CD4-positive, CD25-positive, alpha-beta regulatory T cell (primary cell): Measurements from ENCODE around the gene MIPEP. TPM values are rescaled to one million over a fixed set of nuclear protein-coding genes. Genes with fewer than 3 reads are reported as not detected.

ENCODE experiments used
- ATAC-seq, 2 donors: fragments of 150-1000 bp; cut with Tn5 transposase; one replicate each; pipeline ENCODE4 v1.10.0; 2021; ENCODE audit warnings: low read depth in 2 of 2, moderate number of reproducible peaks in 2 of 2, moderate library complexity in 1 of 2
- DNase-seq, 3 donors: peaks; one replicate each; pipeline versions ENCODE4 v3.0.0 to v3.0.0-alpha.2; 2012 to 2022; ENCODE audit warnings: mixed read lengths in 1 of 3
- H3K27ac ChIP-seq: one replicate; pipeline ENCODE4 v1.7.0; 2013; ENCODE audit warnings: mild to moderate bottlenecking, low read length; ENCODE audit not compliant: insufficient read depth, poor library complexity, severe bottlenecking
- H3K27me3 ChIP-seq: one replicate; pipeline ENCODE4 v1.7.0; 2013; ENCODE audit warnings: low read length; ENCODE audit not compliant: control insufficient read depth, insufficient read depth
- H3K36me3 ChIP-seq: one replicate; pipeline ENCODE4 v1.7.0; 2013; ENCODE audit warnings: mild to moderate bottlenecking, low read length, moderate library complexity; ENCODE audit not compliant: control insufficient read depth, insufficient read depth
- H3K4me1 ChIP-seq: 2 replicates; pipeline ENCODE4 v1.7.0; 2013; ENCODE audit warnings: mild to moderate bottlenecking, low read length; ENCODE audit not compliant: insufficient read depth, control insufficient read depth, poor library complexity, severe bottlenecking
- H3K4me3 ChIP-seq: one replicate; pipeline ENCODE4 v1.7.0; 2013; ENCODE audit warnings: low read depth, mild to moderate bottlenecking, low read length, moderate library complexity
- H3K9me3 ChIP-seq, 2 experiments: 1 replicate in 1 of 2; 2 replicates in 1 of 2; pipeline ENCODE4 v1.7.0; 2013; ENCODE audit warnings: low read length in 2 of 2, mild to moderate bottlenecking in 1 of 2, moderate library complexity in 1 of 2; ENCODE audit not compliant: control insufficient read depth in 2 of 2
- H3K27ac Mint-ChIP-seq, 3 donors: one replicate each; pipeline ENCODE4 v1.8.0; 2020 to 2022; ENCODE audit warnings: mild to moderate bottlenecking in 3 of 3, mixed read lengths in 3 of 3, moderate library complexity in 2 of 3
- H3K27me3 Mint-ChIP-seq: one replicate; pipeline ENCODE4 v1.8.0; 2022; ENCODE audit warnings: mild to moderate bottlenecking, mixed read lengths
- H3K36me3 Mint-ChIP-seq: one replicate; pipeline ENCODE4 v1.8.0; 2020; ENCODE audit warnings: mixed read lengths
- H3K4me1 Mint-ChIP-seq, 4 donors: one replicate each; pipeline ENCODE4 v1.8.0; 2020 to 2022; ENCODE audit warnings: mixed read lengths in 4 of 4, mild to moderate bottlenecking in 1 of 4
- H3K4me3 Mint-ChIP-seq, 4 donors: one replicate each; pipeline ENCODE4 v1.8.0; 2020 to 2022; ENCODE audit warnings: mild to moderate bottlenecking in 4 of 4, mixed read lengths in 4 of 4, moderate library complexity in 3 of 4
- H3K9me3 Mint-ChIP-seq, 7 donors: one replicate each; pipeline ENCODE4 v1.8.0; 2020 to 2022; ENCODE audit warnings: mixed read lengths in 7 of 7, mild to moderate bottlenecking in 3 of 7, moderate library complexity in 2 of 7
- polyA plus RNA-seq, 4 donors: library from polyadenylated mRNA; unstranded; fragments of 300-500 nt; fragmentation: Illumina TruSeq; gene quantifications; one replicate each; pipeline ENCODE4 v1.2.3, GENCODE V29; 2021
- total RNA-seq: library from RNA; stranded (reverse); gene quantifications from one replicate; pipeline ENCODE4 v1.2.3, GENCODE V29; 2022

Gene MIPEP
- total and polyA plus RNA-seq, 5 donors from 2014 or later: 4.9 to 22.0 (median 19.3) TPM

- Histone ChIP-seq H3K27ac (no peak overlapping the region), H3K27me3 (no peaks in the 10 kb centered on the region), H3K9me3 (no peaks in the 10 kb centered on the region), H3K36me3 (no peaks in the 10 kb centered on the region), H3K4me3 (no peak overlapping the region), H3K4me1 (peaks cover 9% of the 10 kb centered on the region)
- ATAC-seq (no peak), DNase-seq (no peak)
- Mint-ChIP-seq H3K4me1 (peaks cover 15 to 24% (median 22%) of the 10 kb centered on the region in 4 donors), H3K27me3 (no peaks in the 10 kb centered on the region), H3K36me3 (peaks cover 11% of the 10 kb centered on the region), H3K27ac (no peak overlapping the region), H3K9me3 (no peaks in the 10 kb centered on the region), H3K4me3 (no peak overlapping the region)
These were observed 149.2 kb downstream of the MIPEP start for GRCh38 chr13:23740002-23740401.

GRCh38 chr13:23739596-23739995, 149.6 kb downstream of the MIPEP start:
- H3K27me3 Mint-ChIP-seq: no peaks in the 10 kb centered on the region
- no peak for ATAC-seq
- H3K4me3 Mint-ChIP-seq: no peak overlapping the region
- Histone ChIP-seq H3K4me3 (no peak overlapping the region), H3K36me3 (no peaks in the 10 kb centered on the region), H3K4me1 (peaks cover 9% of the 10 kb centered on the region), H3K9me3 (no peaks in the 10 kb centered on the region), H3K27me3 (no peaks in the 10 kb centered on the region), H3K27ac (no peak overlapping the region)
- H3K36me3 Mint-ChIP-seq: peaks cover 11% of the 10 kb centered on the region
- H3K27ac Mint-ChIP-seq: no peak overlapping the region
- H3K9me3 Mint-ChIP-seq: no peaks in the 10 kb centered on the region
- peaks cover 15 to 24% (median 19%) of the 10 kb centered on the region in 4 donors for H3K4me1 Mint-ChIP-seq
- no peak for DNase-seq

DNA sequence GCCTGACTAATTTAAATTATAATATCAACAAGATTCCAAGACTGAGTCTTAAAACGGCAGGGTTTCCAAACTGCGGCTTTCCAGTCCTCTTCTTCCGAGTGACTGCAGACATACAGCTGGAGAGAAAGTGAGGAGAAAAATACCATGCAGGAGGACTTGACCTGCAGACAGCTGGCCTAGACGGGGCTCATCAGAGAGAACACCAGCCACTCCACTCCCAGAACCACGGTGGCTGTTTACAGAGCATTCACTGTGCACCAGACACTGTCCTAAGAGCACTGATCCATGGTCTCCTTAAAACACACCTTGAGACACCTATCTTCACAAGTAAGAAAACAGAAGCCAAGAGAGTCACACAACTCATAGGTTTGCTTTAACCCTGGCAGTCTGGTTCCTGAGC, 152.7 kb downstream of the MIPEP start:
- H3K9me3 Mint-ChIP-seq: peaks cover 0 to 5% (median 0%) of the 10 kb centered on the region in 7 donors
- H3K27ac Mint-ChIP-seq: no peak overlapping the region
- Histone ChIP-seq H3K27me3 (no peaks in the 10 kb centered on the region), H3K9me3 (no peaks in the 10 kb centered on the region), H3K27ac (no peak overlapping the region), H3K4me3 (no peak overlapping the region), H3K36me3 (no peaks in the 10 kb centered on the region), H3K4me1 (no peaks in the 10 kb centered on the region)
- peaks cover 0 to 6% (median under 1%) of the 10 kb centered on the region in 4 donors for H3K4me1 Mint-ChIP-seq
- peaks cover 22% of the 10 kb centered on the region for H3K36me3 Mint-ChIP-seq
- ATAC-seq: no peak
- no peaks in the 10 kb centered on the region for H3K27me3 Mint-ChIP-seq
- no peak for DNase-seq
- no peak overlapping the region for H3K4me3 Mint-ChIP-seq

DNA sequence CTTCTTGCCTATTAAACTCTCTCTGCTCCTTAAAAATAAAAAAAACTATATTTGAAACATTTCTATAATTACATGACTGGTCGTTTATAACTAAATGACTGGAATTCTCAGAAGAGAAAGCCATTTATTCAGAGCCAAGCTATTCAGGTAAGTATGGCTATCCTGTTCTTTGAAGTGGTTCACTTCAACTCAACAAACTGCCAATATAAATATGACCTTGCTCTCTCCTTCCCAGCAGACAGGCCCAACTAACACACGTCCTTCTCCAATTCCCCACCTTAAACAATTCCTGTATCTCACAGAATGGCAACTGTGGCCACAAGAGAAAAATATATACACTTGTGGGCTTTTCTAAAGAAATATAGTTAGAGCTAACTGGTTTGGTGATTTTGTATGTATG, 153.9 kb downstream of the MIPEP start:
- H3K36me3 Mint-ChIP-seq: peaks cover 23% of the 10 kb centered on the region

DNA sequence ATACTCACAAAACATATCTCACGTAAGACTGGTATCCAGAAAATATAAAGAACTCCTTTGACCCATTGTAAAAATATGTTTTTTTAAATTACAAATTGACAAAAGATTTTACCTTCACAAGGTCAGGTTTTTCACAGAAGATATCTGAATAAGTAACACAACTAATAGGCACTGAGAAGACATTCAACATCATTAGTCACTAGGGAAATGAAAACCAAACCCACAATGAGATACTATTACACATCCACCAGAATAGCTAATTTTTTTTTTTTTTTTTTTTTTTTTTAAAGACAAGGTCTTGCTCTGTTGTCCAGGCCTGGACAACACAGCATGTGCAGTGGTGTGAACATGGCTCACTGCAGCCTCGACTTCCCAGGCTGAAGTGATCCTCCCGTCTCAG, 157.5 kb downstream of the MIPEP start:
- H3K4me1 Mint-ChIP-seq: peaks cover 0 to 6% (median 0%) of the 10 kb centered on the region in 4 donors

More for the DNA sequence above, 153.9 kb downstream of the MIPEP start:
- Histone ChIP-seq H3K27me3 (no peaks in the 10 kb centered on the region), H3K4me1 (no peaks in the 10 kb centered on the region), H3K36me3 (no peaks in the 10 kb centered on the region), H3K4me3 (no peak overlapping the region), H3K9me3 (no peaks in the 10 kb centered on the region), H3K27ac (no peak overlapping the region)
- Mint-ChIP-seq H3K9me3 (peaks cover 0 to 5% (median 0%) of the 10 kb centered on the region in 7 donors), H3K27me3 (no peaks in the 10 kb centered on the region), H3K4me3 (no peak overlapping the region), H3K4me1 (peaks cover 0 to 6% (median 0%) of the 10 kb centered on the region in 4 donors), H3K27ac (no peak overlapping the region)
- DNase-seq (no peak), ATAC-seq (no peak)

DNA sequence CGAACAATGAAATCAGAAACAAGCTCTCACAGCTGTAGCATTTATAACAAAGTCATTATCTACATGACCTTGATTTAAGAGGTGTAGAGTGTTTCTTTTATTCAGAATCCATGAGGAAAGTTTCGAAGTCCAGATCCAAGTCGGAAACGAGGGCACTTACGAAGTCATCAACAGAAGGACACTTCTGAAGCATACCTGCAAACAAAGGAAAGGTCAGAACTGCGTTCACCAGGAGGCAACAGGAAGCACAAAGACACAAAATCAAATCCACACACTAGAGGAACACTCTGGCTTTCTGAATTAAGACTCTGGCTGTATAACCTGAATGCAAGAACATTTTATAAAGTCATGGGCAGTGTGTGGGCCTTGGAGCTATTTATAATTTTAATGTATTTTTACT, 158.9 kb downstream of the MIPEP start:
- no peak for DNase-seq
- Histone ChIP-seq H3K4me3 (no peak overlapping the region), H3K27me3 (no peaks in the 10 kb centered on the region), H3K4me1 (no peaks in the 10 kb centered on the region), H3K36me3 (peaks cover 4% of the 10 kb centered on the region), H3K9me3 (no peaks in the 10 kb centered on the region), H3K27ac (no peak overlapping the region)
- H3K27me3 Mint-ChIP-seq: no peaks in the 10 kb centered on the region
- H3K4me1 Mint-ChIP-seq: peaks cover 0 to 6% (median 0%) of the 10 kb centered on the region in 4 donors
- ATAC-seq: no peak
- H3K9me3 Mint-ChIP-seq: peaks cover 0 to 5% (median 0%) of the 10 kb centered on the region in 7 donors
- H3K36me3 Mint-ChIP-seq: peaks cover 20% of the 10 kb centered on the region
- H3K27ac Mint-ChIP-seq: no peak overlapping the region
- H3K4me3 Mint-ChIP-seq: no peak overlapping the region

More for the DNA sequence above, 157.5 kb downstream of the MIPEP start:
- Histone ChIP-seq H3K4me3 (no peak overlapping the region), H3K36me3 (peaks cover 4% of the 10 kb centered on the region), H3K27me3 (no peaks in the 10 kb centered on the region), H3K27ac (no peak overlapping the region), H3K4me1 (no peaks in the 10 kb centered on the region), H3K9me3 (no peaks in the 10 kb centered on the region)
- H3K4me3 Mint-ChIP-seq: no peak overlapping the region
- H3K9me3 Mint-ChIP-seq: peaks cover 0 to 5% (median 0%) of the 10 kb centered on the region in 7 donors
- DNase-seq: no peak
- no peak overlapping the region for H3K27ac Mint-ChIP-seq
- H3K27me3 Mint-ChIP-seq: no peaks in the 10 kb centered on the region
- H3K36me3 Mint-ChIP-seq: peaks cover 20% of the 10 kb centered on the region
- no peak for ATAC-seq

DNA sequence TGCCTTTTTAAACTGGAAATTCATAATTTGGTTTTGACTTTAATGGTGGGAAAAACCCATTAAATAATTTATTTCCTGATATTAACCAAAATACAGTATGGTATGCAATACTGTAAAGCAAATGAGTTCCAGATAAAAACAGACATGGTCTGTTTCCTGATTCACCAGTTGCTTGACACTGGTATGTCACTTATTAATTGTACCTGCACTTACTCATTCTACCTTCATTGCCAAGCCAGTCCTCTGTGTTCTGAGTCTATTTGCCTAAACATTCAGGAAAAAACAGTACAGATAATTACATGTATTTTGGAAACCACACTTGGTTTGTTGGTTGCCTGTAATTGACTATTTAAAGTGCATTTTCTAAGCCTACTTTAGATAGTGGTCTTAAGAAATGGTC, 159.7 kb downstream of the MIPEP start:
- DNase-seq (no peak), ATAC-seq (no peak)
- Mint-ChIP-seq H3K27me3 (no peaks in the 10 kb centered on the region), H3K36me3 (peaks cover 20% of the 10 kb centered on the region), H3K9me3 (peaks cover 0 to 5% (median 0%) of the 10 kb centered on the region in 7 donors), H3K4me3 (no peak overlapping the region), H3K4me1 (peaks cover 0 to 6% (median 0%) of the 10 kb centered on the region in 4 donors), H3K27ac (peak overlapping the region in 1 of 3 donors; percentile 68)
- Histone ChIP-seq H3K27ac (no peak overlapping the region), H3K27me3 (no peaks in the 10 kb centered on the region), H3K4me3 (no peak overlapping the region), H3K36me3 (peaks cover 4% of the 10 kb centered on the region), H3K9me3 (no peaks in the 10 kb centered on the region), H3K4me1 (no peaks in the 10 kb centered on the region)

GRCh38 chr13:23728807-23729206, 160.4 kb downstream of the MIPEP start:
- peaks cover 0 to 6% (median 0%) of the 10 kb centered on the region in 4 donors for H3K4me1 Mint-ChIP-seq

More at GRCh38 chr13:23728807-23729206, 160.4 kb downstream of the MIPEP start:
- Histone ChIP-seq H3K36me3 (peaks cover 4% of the 10 kb centered on the region), H3K27me3 (no peaks in the 10 kb centered on the region), H3K27ac (no peak overlapping the region), H3K9me3 (no peaks in the 10 kb centered on the region), H3K4me1 (no peaks in the 10 kb centered on the region), H3K4me3 (no peak overlapping the region)
- Mint-ChIP-seq H3K9me3 (peaks cover 0 to 5% (median 0%) of the 10 kb centered on the region in 7 donors), H3K4me3 (no peak overlapping the region), H3K36me3 (peaks cover 28% of the 10 kb centered on the region), H3K27ac (peak overlapping the region in 1 of 3 donors; percentile 63), H3K27me3 (no peaks in the 10 kb centered on the region)
- DNase-seq (no peak), ATAC-seq (no peak)
